AG09319 (cell line): ENCODE results near the gene FOXB2.
A peak's percentile ranks its signal among the peaks of the same experiment; 100 is the strongest.

Source experiments
- DNase-seq: peaks from one replicate; pipeline ENCODE4 v3.0.0-alpha.2; 2010; ENCODE audit warnings: low read depth; ENCODE audit errors: extremely low read depth
- CTCF ChIP-seq: IDR thresholded peaks from 2 replicates; pipeline ENCODE4 v1.5.1; 2011; ENCODE audit warnings: low read depth, mild to moderate bottlenecking, inconsistent platforms, low read length, moderate library complexity

The FOXB2 gene

DNA sequence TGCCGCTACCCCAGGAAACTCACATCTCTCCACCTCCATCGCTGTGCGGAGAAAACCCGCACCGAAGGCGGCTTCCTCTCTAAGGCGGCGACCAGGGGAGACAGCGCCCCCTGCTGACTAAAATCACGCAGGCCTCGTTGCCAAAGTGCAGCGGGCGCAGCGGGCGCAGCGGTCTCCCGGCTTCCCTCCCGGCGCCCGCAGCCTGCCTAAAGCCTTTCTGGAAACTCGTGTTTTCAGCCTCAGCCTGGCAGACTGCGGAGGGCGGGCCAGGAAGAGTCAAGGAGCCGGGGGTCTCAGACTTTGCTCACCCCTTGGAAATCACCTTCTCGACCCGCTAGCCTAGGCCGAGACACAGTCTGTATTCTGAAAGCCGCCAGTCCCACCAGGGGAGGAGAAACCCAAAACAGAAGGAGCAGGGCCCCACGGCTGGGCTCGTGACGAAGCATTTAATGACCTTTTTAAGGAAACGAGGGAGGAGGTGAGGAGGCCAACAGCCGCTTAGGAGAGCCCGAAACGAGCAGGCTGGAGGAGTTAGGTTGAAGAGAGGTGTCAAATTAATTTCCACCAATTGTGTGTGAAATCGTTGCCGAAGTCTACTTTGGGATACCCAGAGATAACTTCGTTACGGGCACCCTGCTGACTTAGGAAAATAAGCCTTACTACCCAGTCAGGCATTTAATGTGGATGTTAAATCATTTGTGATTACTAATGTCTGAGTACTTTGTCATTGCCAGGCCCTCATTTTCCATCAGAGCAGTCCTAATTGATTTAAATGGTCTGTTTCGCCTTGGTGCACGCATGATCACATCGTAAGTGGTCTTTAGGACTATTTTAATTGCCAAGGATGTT is 7.3 kb upstream of the FOXB2 start:
- no peak for DNase-seq
- peak; percentile 65 for TF ChIP-seq CTCF

- no peak for TF ChIP-seq CTCF
- no peak for DNase-seq
Observed at GRCh38 chr9:77013206-77013931, 6.1 kb upstream of the FOXB2 start.

DNA sequence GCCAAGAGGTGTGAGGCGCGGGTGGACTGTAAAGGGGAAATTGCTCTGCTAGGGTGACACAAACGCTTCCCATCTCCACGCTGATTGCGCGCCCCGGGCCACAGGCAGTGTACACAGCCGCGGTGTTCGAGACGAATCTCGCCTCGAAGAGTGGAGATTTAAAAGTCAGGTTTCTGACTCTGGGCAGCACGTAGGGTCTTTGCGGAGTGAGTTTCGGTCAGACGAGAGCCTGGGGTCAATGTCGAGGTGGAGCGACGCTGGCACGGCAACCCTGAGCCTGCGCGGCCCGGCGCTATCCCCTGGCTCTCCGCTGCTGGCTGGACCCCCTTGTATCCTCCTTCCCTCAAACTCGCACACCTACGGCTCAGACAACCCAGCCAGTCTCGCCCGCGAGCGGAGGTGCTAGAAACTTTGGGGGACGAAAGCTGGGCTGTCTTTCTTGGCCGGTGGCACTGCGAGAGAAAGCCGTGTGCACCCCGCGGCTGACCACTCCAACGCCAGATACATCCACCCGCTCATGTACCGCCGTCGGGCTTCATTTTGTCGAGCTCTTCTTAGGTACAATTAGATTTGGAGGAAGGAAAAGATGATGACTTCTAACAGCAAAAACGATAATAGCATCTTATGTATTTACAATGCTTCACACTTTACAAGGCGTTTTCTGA is 5.4 kb upstream of the FOXB2 start:
- TF ChIP-seq CTCF = no peak
- DNase-seq = no peak

- DNase-seq = no peak
- TF ChIP-seq CTCF = no peak; the same call in 1 of the 2 replicates
Observed at GRCh38 chr9:77014597-77015263, 4.7 kb upstream of the FOXB2 start.

GRCh38 chr9:77015327-77016048 is 4.0 kb upstream of the FOXB2 start:
- TF ChIP-seq CTCF = no peak
- no peak for DNase-seq

- TF ChIP-seq CTCF = no peak
- no peak for DNase-seq
Observed at GRCh38 chr9:77016121-77016525, 3.3 kb upstream of the FOXB2 start.
